Mesenchymal stem cell (in vitro differentiated cells and primary cell): ENCODE measurements around the gene CEP44.
"Not testable (repeated sequence)": the region's sequence is repeated elsewhere in the genome, so short reads cannot be mapped to it uniquely, and the experiment has no call there.

Source experiments
- DNase-seq: peaks from one replicate; pipeline ENCODE4 v3.0.0-alpha.2; 2013
- H2AFZ ChIP-seq: one replicate; pipeline ENCODE4 v1.6.1; 2013; ENCODE audit warnings: low read depth, mild to moderate bottlenecking, control low read depth, inconsistent platforms, low read length, moderate library complexity
- H2AK5ac ChIP-seq: 2 replicates; pipeline ENCODE4 v1.6.1; 2013; ENCODE audit warnings: low read length, moderate library complexity, mild to moderate bottlenecking, inconsistent platforms; ENCODE audit not compliant: severe bottlenecking
- H2BK120ac ChIP-seq: one replicate; pipeline ENCODE4 v1.6.1; 2013; ENCODE audit warnings: low read depth, mild to moderate bottlenecking, inconsistent platforms, low read length, moderate library complexity
- H2BK12ac ChIP-seq, 2 experiments: one replicate each; pipeline ENCODE4 v1.6.1; 2013; ENCODE audit warnings: inconsistent platforms in 2 of 2, low read length in 2 of 2, mild to moderate bottlenecking in 2 of 2, moderate library complexity in 2 of 2, control low read depth in 1 of 2
- H2BK15ac ChIP-seq: one replicate; pipeline ENCODE4 v1.6.1; 2013; ENCODE audit warnings: mild to moderate bottlenecking, low read depth, inconsistent platforms; ENCODE audit not compliant: poor library complexity, severe bottlenecking
- H2BK5ac ChIP-seq: 2 replicates; pipeline ENCODE4 v1.6.1; 2013; ENCODE audit warnings: low read depth, mild to moderate bottlenecking, low read length, control low read depth, inconsistent platforms; ENCODE audit not compliant: poor library complexity, severe bottlenecking
- H3K14ac ChIP-seq, 2 experiments: one replicate each; pipeline ENCODE4 v1.6.1; 2013; ENCODE audit warnings: inconsistent platforms in 2 of 2, low read length in 2 of 2, control low read depth in 1 of 2, mild to moderate bottlenecking in 1 of 2, moderate library complexity in 1 of 2
- H3K18ac ChIP-seq, 2 experiments: one replicate each; pipeline ENCODE4 v1.6.1; 2013; ENCODE audit warnings: inconsistent platforms in 2 of 2, low read length in 2 of 2, control low read depth in 1 of 2, low read depth in 1 of 2, mild to moderate bottlenecking in 1 of 2
- H3K23ac ChIP-seq, 2 experiments: one replicate each; pipeline ENCODE4 v1.6.1; 2013; ENCODE audit warnings: inconsistent platforms in 2 of 2, low read length in 2 of 2, mild to moderate bottlenecking in 2 of 2, moderate library complexity in 2 of 2, control low read depth in 1 of 2
- H3K27ac ChIP-seq: 2 replicates; pipeline ENCODE4 v1.5.1; 2013; ENCODE audit warnings: mild to moderate bottlenecking, moderate library complexity, low read length, control low read depth, inconsistent platforms; ENCODE audit not compliant: poor library complexity, severe bottlenecking
- H3K27me3 ChIP-seq, 2 experiments: 2 replicates each; pipeline versions ENCODE4 v1.6.1 to v1.7.0; 2013; ENCODE audit warnings: low read length in 2 of 2, mild to moderate bottlenecking in 2 of 2, moderate library complexity in 2 of 2, control low read depth in 1 of 2, inconsistent platforms in 1 of 2; ENCODE audit not compliant: control insufficient read depth in 1 of 2, insufficient read depth in 1 of 2
- H3K36me3 ChIP-seq, 2 experiments: 2 replicates each; pipeline versions ENCODE4 v1.6.1 to v1.7.0; 2013; ENCODE audit warnings: low read length in 2 of 2, control low read depth in 1 of 2, inconsistent platforms in 1 of 2, low read depth in 1 of 2, mild to moderate bottlenecking in 1 of 2; ENCODE audit not compliant: insufficient read depth in 2 of 2, control insufficient read depth in 1 of 2
- H3K4ac ChIP-seq, 2 experiments: one replicate each; pipeline ENCODE4 v1.6.1; 2013; ENCODE audit warnings: inconsistent platforms in 2 of 2, low read length in 2 of 2, mild to moderate bottlenecking in 2 of 2, moderate library complexity in 2 of 2, control low read depth in 1 of 2, low read depth in 1 of 2
- H3K4me1 ChIP-seq: 2 replicates; pipeline ENCODE4 v1.6.1; 2013; ENCODE audit warnings: low read depth, low read length, control low read depth; ENCODE audit not compliant: control insufficient read depth, insufficient read depth
- H3K4me2 ChIP-seq: 2 replicates; pipeline ENCODE4 v1.6.1; 2013; ENCODE audit warnings: low read length, mild to moderate bottlenecking, inconsistent platforms; ENCODE audit not compliant: poor library complexity, severe bottlenecking
- H3K4me3 ChIP-seq, 2 experiments: 2 replicates each; pipeline versions ENCODE4 v1.5.1 to v1.7.0; 2013; ENCODE audit warnings: low read length in 2 of 2, mild to moderate bottlenecking in 2 of 2, control low read depth in 1 of 2, low read depth in 1 of 2; ENCODE audit not compliant: insufficient read depth in 1 of 2
- H3K79me1 ChIP-seq: replicated peaks from 2 replicates; pipeline ENCODE4 v1.6.1; 2013; ENCODE audit warnings: mild to moderate bottlenecking, control low read depth, low read length, inconsistent platforms; ENCODE audit not compliant: poor library complexity, severe bottlenecking
- H3K9ac ChIP-seq: 2 replicates; pipeline ENCODE4 v1.7.0; 2013; ENCODE audit warnings: mild to moderate bottlenecking, low read length, moderate library complexity
- H3K9me3 ChIP-seq: 2 replicates; pipeline ENCODE4 v1.7.0; 2013; ENCODE audit warnings: mild to moderate bottlenecking, low read length; ENCODE audit not compliant: control insufficient read depth
- H4K8ac ChIP-seq: one replicate; pipeline ENCODE4 v1.6.1; 2013; ENCODE audit warnings: inconsistent platforms, mild to moderate bottlenecking, low read length, moderate library complexity
- H4K91ac ChIP-seq: one replicate; pipeline ENCODE4 v1.6.1; 2013; ENCODE audit warnings: mild to moderate bottlenecking, low read length, inconsistent platforms
- WGBS: methylation state at CpG from one replicate; pipeline ENCODE4 v1.1.7; 2013; ENCODE audit warnings: mixed read lengths; 5-methylcytosine and 5-hydroxymethylcytosine counted together

Gene CEP44

GRCh38 chr4:174260099-174260498 is 23.6 kb upstream of the CEP44 start:
- Histone ChIP-seq H3K18ac (no peak overlapping the region), H3K36me3 (peaks cover 0 to 5% of the 10 kb centered on the region in 2 experiments), H3K4me3 (no peak overlapping the region), H4K91ac (no peak overlapping the region), H3K4me1 (peaks cover 4% of the 10 kb centered on the region), H3K9ac (peak overlapping the region; percentile 9), H3K27me3 (no peaks in the 10 kb centered on the region), H2AK5ac (no peak overlapping the region), H3K9me3 (no peaks in the 10 kb centered on the region), H3K14ac (no peak overlapping the region), H2BK120ac (no peak overlapping the region), H3K27ac (no peak overlapping the region), H4K8ac (no peak overlapping the region), H3K4me2 (no peak overlapping the region), H2AFZ (no peak overlapping the region), H2BK15ac (no peak overlapping the region), H3K23ac (no peak overlapping the region), H2BK12ac (no peak overlapping the region), H2BK5ac (no peak overlapping the region), H3K79me1 (peaks cover 6% of the 10 kb centered on the region), H3K4ac (no peak overlapping the region)
- DNase-seq: peak; percentile 86
- 25% methylated on average over 1 of the region's 3 CpGs for WGBS

GRCh38 chr4:174261432-174261831 is 22.3 kb upstream of the CEP44 start:
- not testable (repeated sequence) for H3K4ac ChIP-seq, H4K91ac ChIP-seq, H3K23ac ChIP-seq, H3K27me3 ChIP-seq, H3K18ac ChIP-seq, H3K9me3 ChIP-seq, H3K4me2 ChIP-seq, H2BK12ac ChIP-seq, H3K14ac ChIP-seq, H2BK5ac ChIP-seq, H2AFZ ChIP-seq, H3K79me1 ChIP-seq, H3K27ac ChIP-seq, H4K8ac ChIP-seq, DNase-seq, H3K9ac ChIP-seq, H3K4me1 ChIP-seq, H2BK120ac ChIP-seq, H2BK15ac ChIP-seq, H3K36me3 ChIP-seq, H3K4me3 ChIP-seq, H2AK5ac ChIP-seq
- no CpG with 5 or more reads among the region's 1 CpG for whole genome bisulfite sequencing

GRCh38 chr4:174262624-174263444 is 20.9 kb upstream of the CEP44 start:
- Histone ChIP-seq H2BK12ac (no peak overlapping the region), H2AFZ (no peak overlapping the region), H3K4me2 (no peak overlapping the region), H3K79me1 (peaks cover 9% of the 10 kb centered on the region), H3K4ac (no peak overlapping the region), H2AK5ac (no peak overlapping the region), H3K9ac (no peak overlapping the region), H4K91ac (no peak overlapping the region), H4K8ac (peak overlapping the region; percentile 69), H2BK5ac (no peak overlapping the region), H2BK120ac (no peak overlapping the region), H3K4me3 (no peak overlapping the region), H3K4me1 (peaks cover 3% of the 10 kb centered on the region), H3K36me3 (peaks cover 0 to 5% of the 10 kb centered on the region in 2 experiments), H3K9me3 (no peaks in the 10 kb centered on the region), H3K18ac (no peak overlapping the region), H3K27me3 (no peaks in the 10 kb centered on the region), H3K23ac (no peak overlapping the region), H3K27ac (no peak overlapping the region), H2BK15ac (no peak overlapping the region), H3K14ac (no peak overlapping the region)
- WGBS: 77% methylated on average over 4 of the region's 6 CpGs
- DNase-seq: no peak

- no peak overlapping the region for H2BK5ac ChIP-seq
- H2BK120ac ChIP-seq: no peak overlapping the region
- no peak overlapping the region for H3K14ac ChIP-seq
- H3K4me1 ChIP-seq: peaks cover 3% of the 10 kb centered on the region
- no peak overlapping the region for H3K27ac ChIP-seq
- no peak for DNase-seq
- H4K8ac ChIP-seq: no peak overlapping the region
- 100% methylated on average over 1 of the region's 3 CpGs for WGBS
- H4K91ac ChIP-seq: no peak overlapping the region
- no peak overlapping the region for H2BK12ac ChIP-seq
- H3K4ac ChIP-seq: no peak overlapping the region
- no peak overlapping the region for H2BK15ac ChIP-seq
- no peaks in the 10 kb centered on the region for H3K9me3 ChIP-seq
- H3K23ac ChIP-seq: no peak overlapping the region
- no peaks in the 10 kb centered on the region for H3K27me3 ChIP-seq
- H3K18ac ChIP-seq: no peak overlapping the region
- peaks cover 0 to 5% of the 10 kb centered on the region in 2 experiments for H3K36me3 ChIP-seq
- H3K9ac ChIP-seq: no peak overlapping the region
- H3K79me1 ChIP-seq: peaks cover 9% of the 10 kb centered on the region
- no peak overlapping the region for H2AK5ac ChIP-seq
- no peak overlapping the region for H3K4me2 ChIP-seq
- H2AFZ ChIP-seq: no peak overlapping the region
- H3K4me3 ChIP-seq: no peak overlapping the region
Measured at GRCh38 chr4:174263445-174263736, 20.3 kb upstream of the CEP44 start.
